CD8-positive, alpha-beta memory T cell (primary cell): ENCODE measurements around the gene TMPRSS15. TPM values are rescaled to one million over a fixed set of nuclear protein-coding genes. Genes with fewer than 3 reads are reported as not detected.

Experiments used
- CTCF ChIA-PET: fragments of 350-600 bp; sonication (Branson Sonifier 250); formaldehyde crosslinking; loops from one replicate; lab custom pipeline; 2021; ENCODE audit warnings: antibody characterized with exemption; lab: Charles Lee
- POLR2A ChIA-PET: fragments of 350-600 bp; sonication (Branson Sonifier 250); formaldehyde crosslinking; loops from one replicate; lab custom pipeline; 2021; ENCODE audit warnings: antibody characterized with exemption; lab: Charles Lee
- DNase-seq, 5 donors: peaks; one replicate each; pipeline versions ENCODE4 v3.0.0 to v3.0.0-alpha.2; 2020 to 2022; ENCODE audit warnings: mixed read lengths in 1 of 5
- H3K27ac ChIP-seq: one replicate; pipeline ENCODE4 v1.7.0; 2013; ENCODE audit warnings: low read depth, mild to moderate bottlenecking, low read length, moderate library complexity
- H3K27me3 ChIP-seq: 2 replicates; pipeline ENCODE4 v1.7.0; 2013; ENCODE audit warnings: low read length, mild to moderate bottlenecking; ENCODE audit not compliant: insufficient read depth, poor library complexity, severe bottlenecking
- H3K36me3 ChIP-seq: 2 replicates; pipeline ENCODE4 v1.7.0; 2013; ENCODE audit warnings: mild to moderate bottlenecking, low read length, moderate library complexity; ENCODE audit not compliant: insufficient read depth
- H3K4me1 ChIP-seq: 2 replicates; pipeline ENCODE4 v1.7.0; 2013; ENCODE audit warnings: mild to moderate bottlenecking, low read length, moderate library complexity; ENCODE audit not compliant: insufficient read depth
- H3K4me3 ChIP-seq: 2 replicates; pipeline ENCODE4 v1.7.0; 2013; ENCODE audit warnings: mild to moderate bottlenecking, low read length
- H3K9me3 ChIP-seq: 2 replicates; pipeline ENCODE4 v1.7.0; 2013; ENCODE audit warnings: mild to moderate bottlenecking, low read length
- H3K27ac Mint-ChIP-seq, 8 donors: one replicate each; pipeline ENCODE4 v1.8.0; 2020 to 2021; ENCODE audit warnings: mixed read lengths in 8 of 8, mild to moderate bottlenecking in 6 of 8, inconsistent platforms in 3 of 8, moderate library complexity in 3 of 8
- H3K27me3 Mint-ChIP-seq, 2 donors: one replicate each; pipeline ENCODE4 v1.8.0; 2020 to 2021; ENCODE audit warnings: mixed read lengths in 2 of 2, mild to moderate bottlenecking in 1 of 2, moderate library complexity in 1 of 2
- H3K36me3 Mint-ChIP-seq, 3 donors: one replicate each; pipeline ENCODE4 v1.8.0; 2020 to 2021; ENCODE audit warnings: mixed read lengths in 3 of 3, inconsistent platforms in 1 of 3, mild to moderate bottlenecking in 1 of 3
- H3K4me1 Mint-ChIP-seq, 3 donors: one replicate each; pipeline ENCODE4 v1.8.0; 2020 to 2021; ENCODE audit warnings: mixed read lengths in 3 of 3, inconsistent platforms in 1 of 3, mild to moderate bottlenecking in 1 of 3
- H3K4me3 Mint-ChIP-seq, 7 donors: one replicate each; pipeline ENCODE4 v1.8.0; 2020 to 2021; ENCODE audit warnings: mixed read lengths in 7 of 7, mild to moderate bottlenecking in 6 of 7, moderate library complexity in 4 of 7, inconsistent platforms in 2 of 7
- H3K9me3 Mint-ChIP-seq, 5 donors: one replicate each; pipeline ENCODE4 v1.8.0; 2020 to 2022; ENCODE audit warnings: mixed read lengths in 5 of 5, mild to moderate bottlenecking in 3 of 5, moderate library complexity in 2 of 5, inconsistent platforms in 1 of 5
- polyA plus RNA-seq: library from polyadenylated mRNA; unstranded; fragments of 300-500 nt; fragmentation: Illumina TruSeq; gene quantifications from one replicate; pipeline ENCODE4 v1.2.3, GENCODE V29; 2021
- total RNA-seq, 2 experiments: library from RNA; stranded (reverse); gene quantifications; one replicate each; pipeline ENCODE4 v1.2.3, GENCODE V29; 2021

The TMPRSS15 gene
- total and polyA plus RNA-seq, 3 experiments from 2014 or later: not detected

- CTCF ChIA-PET: interaction anchor here (1.0 to 1.6 kb wide), 2 partner anchors 9 to 211 kb away, joined by 3 to 4 read pairs; no protein-coding TSS in a partner anchor
- POLR2A ChIA-PET: no interaction called here
- Histone ChIP-seq H3K27ac (no peak overlapping the region), H3K4me1 (no peaks in the 10 kb centered on the region), H3K4me3 (no peak overlapping the region), H3K9me3 (no peaks in the 10 kb centered on the region), H3K27me3 (no peaks in the 10 kb centered on the region), H3K36me3 (no peaks in the 10 kb centered on the region)
- Mint-ChIP-seq H3K36me3 (no peaks in the 10 kb centered on the region), H3K27me3 (peaks cover 0 to 1% of the 10 kb centered on the region in 2 donors), H3K9me3 (peaks cover 0 to 5% (median 0%) of the 10 kb centered on the region in 5 donors), H3K27ac (no peak overlapping the region), H3K4me1 (no peaks in the 10 kb centered on the region), H3K4me3 (no peak overlapping the region)
- no peak for DNase-seq
Measured at GRCh38 chr21:18252256-18252655, 151.3 kb downstream of the TMPRSS15 start.

GRCh38 chr21:18251065-18251464 is 152.5 kb downstream of the TMPRSS15 start:
- POLR2A ChIA-PET: no interaction called here
- Mint-ChIP-seq H3K36me3 (peaks cover 0 to under 1% (median 0%) of the 10 kb centered on the region in 3 donors), H3K4me3 (no peak overlapping the region), H3K27me3 (peaks cover 1 to 4% of the 10 kb centered on the region in 2 donors), H3K27ac (no peak overlapping the region), H3K9me3 (peaks cover 0 to 5% (median under 1%) of the 10 kb centered on the region in 5 donors), H3K4me1 (no peaks in the 10 kb centered on the region)
- Histone ChIP-seq H3K9me3 (no peaks in the 10 kb centered on the region), H3K27ac (no peak overlapping the region), H3K4me3 (no peak overlapping the region), H3K27me3 (no peaks in the 10 kb centered on the region), H3K4me1 (no peaks in the 10 kb centered on the region), H3K36me3 (no peaks in the 10 kb centered on the region)
- no peak for DNase-seq
- CTCF ChIA-PET: no interaction called here

DNA sequence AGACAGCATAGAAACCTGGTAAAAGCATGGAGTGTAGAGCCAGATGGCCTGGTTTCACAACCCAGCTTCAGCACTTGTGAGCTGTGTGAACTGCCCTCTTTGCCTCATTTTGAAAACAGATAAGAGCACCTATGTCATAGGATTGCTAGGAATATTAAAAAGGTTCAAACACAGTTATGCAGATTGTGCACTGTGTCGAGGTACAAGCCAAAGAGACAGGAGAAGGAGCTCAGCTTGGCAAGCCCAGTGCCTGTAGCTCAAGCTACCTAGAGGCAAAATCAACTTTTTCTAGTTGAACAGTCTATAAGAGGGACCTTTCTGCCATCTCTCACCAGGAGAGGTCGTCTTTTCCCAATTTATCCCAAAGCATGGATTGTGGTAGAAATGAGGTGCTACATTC is 153.9 kb downstream of the TMPRSS15 start:
- H3K27me3 ChIP-seq: no peaks in the 10 kb centered on the region
- no peaks in the 10 kb centered on the region for H3K9me3 ChIP-seq
- H3K27ac Mint-ChIP-seq: no peak overlapping the region
- H3K27me3 Mint-ChIP-seq: peaks cover 1 to 9% of the 10 kb centered on the region in 2 donors
- no peaks in the 10 kb centered on the region for H3K4me1 ChIP-seq
- ChIA-PET POLR2A (no interaction called here), CTCF (no interaction called here)
- peaks cover 0 to 5% (median 3%) of the 10 kb centered on the region in 5 donors for H3K9me3 Mint-ChIP-seq
- H3K36me3 Mint-ChIP-seq: peaks cover 0 to 3% (median 0%) of the 10 kb centered on the region in 3 donors
- H3K36me3 ChIP-seq: no peaks in the 10 kb centered on the region
- no peak overlapping the region for H3K4me3 Mint-ChIP-seq
- no peak overlapping the region for H3K27ac ChIP-seq
- peaks cover 0 to 3% (median 0%) of the 10 kb centered on the region in 3 donors for H3K4me1 Mint-ChIP-seq
- no peak for DNase-seq
- H3K4me3 ChIP-seq: no peak overlapping the region

DNA sequence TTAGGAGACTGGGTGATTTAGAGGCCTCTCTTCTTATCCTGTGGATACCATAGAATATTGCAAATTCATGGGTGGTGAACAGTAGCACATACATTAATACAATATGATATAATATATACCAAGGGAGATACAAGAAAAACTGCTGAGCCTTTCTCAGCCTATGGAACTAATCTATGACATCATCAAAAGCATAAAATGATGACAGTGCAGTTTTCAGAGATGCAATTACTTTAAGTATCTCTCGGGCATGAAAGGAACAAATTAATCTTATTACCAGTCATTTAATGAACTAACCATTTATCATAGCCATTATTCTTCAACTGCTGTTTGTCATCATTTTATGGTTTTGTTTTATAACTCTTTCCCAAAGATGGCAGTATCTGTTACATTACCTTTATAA is 155.4 kb downstream of the TMPRSS15 start:
- CTCF ChIA-PET: no interaction called here
- Mint-ChIP-seq H3K36me3 (peaks cover 0 to 3% (median 0%) of the 10 kb centered on the region in 3 donors), H3K4me3 (no peak overlapping the region), H3K9me3 (peaks cover 0 to 10% (median 3%) of the 10 kb centered on the region in 5 donors), H3K4me1 (peaks cover 0 to 9% (median 0%) of the 10 kb centered on the region in 3 donors), H3K27ac (no peak overlapping the region), H3K27me3 (peaks cover 9 to 20% of the 10 kb centered on the region in 2 donors)
- no peak for DNase-seq
- H3K4me1 ChIP-seq: no peaks in the 10 kb centered on the region
- H3K27me3 ChIP-seq: no peaks in the 10 kb centered on the region
- no peak overlapping the region for H3K4me3 ChIP-seq
- POLR2A ChIA-PET: no interaction called here
- H3K27ac ChIP-seq: no peak overlapping the region
- no peaks in the 10 kb centered on the region for H3K9me3 ChIP-seq
- H3K36me3 ChIP-seq: no peaks in the 10 kb centered on the region

- peaks cover 0 to 9% (median 0%) of the 10 kb centered on the region in 3 donors for H3K4me1 Mint-ChIP-seq
- H3K4me3 ChIP-seq: no peak overlapping the region
- peaks cover 9 to 24% of the 10 kb centered on the region in 2 donors for H3K27me3 Mint-ChIP-seq
- no peak overlapping the region for H3K4me3 Mint-ChIP-seq
- POLR2A ChIA-PET: no interaction called here
- no peaks in the 10 kb centered on the region for H3K9me3 ChIP-seq
- no peak overlapping the region for H3K27ac Mint-ChIP-seq
- no peaks in the 10 kb centered on the region for H3K4me1 ChIP-seq
- no peak overlapping the region for H3K27ac ChIP-seq
- no peak for DNase-seq
- no peaks in the 10 kb centered on the region for H3K27me3 ChIP-seq
- CTCF ChIA-PET: no interaction called here
- no peaks in the 10 kb centered on the region for H3K36me3 ChIP-seq
- peaks cover 0 to 9% (median 3%) of the 10 kb centered on the region in 5 donors for H3K9me3 Mint-ChIP-seq
- H3K36me3 Mint-ChIP-seq: peaks cover 0 to 3% (median 0%) of the 10 kb centered on the region in 3 donors
Measured at GRCh38 chr21:18245464-18245967, 158.1 kb downstream of the TMPRSS15 start.

DNA sequence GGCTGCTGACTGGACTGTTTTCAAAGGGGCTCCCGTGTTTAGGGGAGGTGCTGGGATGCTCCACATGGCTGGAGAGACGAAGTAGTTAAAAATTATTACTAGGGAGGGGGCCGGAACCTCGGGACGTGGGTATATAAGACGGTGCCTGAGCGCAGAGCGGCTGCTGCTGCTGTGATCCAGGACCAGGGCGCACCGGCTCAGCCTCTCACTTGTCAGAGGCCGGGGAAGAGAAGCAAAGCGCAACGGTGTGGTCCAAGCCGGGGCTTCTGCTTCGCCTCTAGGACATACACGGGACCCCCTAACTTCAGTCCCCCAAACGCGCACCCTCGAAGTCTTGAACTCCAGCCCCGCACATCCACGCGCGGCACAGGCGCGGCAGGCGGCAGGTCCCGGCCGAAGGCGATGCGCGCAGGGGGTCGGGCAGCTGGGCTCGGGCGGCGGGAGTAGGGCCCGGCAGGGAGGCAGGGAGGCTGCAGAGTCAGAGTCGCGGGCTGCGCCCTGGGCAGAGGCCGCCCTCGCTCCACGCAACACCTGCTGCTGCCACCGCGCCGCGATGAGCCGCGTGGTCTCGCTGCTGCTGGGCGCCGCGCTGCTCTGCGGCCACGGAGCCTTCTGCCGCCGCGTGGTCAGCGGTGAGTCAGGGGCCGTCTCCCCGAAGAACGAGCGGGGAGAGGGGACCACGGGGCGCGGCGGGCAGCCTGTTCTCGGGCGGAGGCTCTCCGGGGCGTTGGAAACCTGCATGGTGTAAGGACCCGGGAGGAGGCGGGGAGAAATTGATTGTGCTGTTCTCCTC is 158.7 kb downstream of the TMPRSS15 start, which contains the start of gene CHODL:
CHODL (plus strand) TSS at position 163 of the 793 bp plus-strand sequence; CDS start at position 554, 391 bp downstream.
- Mint-ChIP-seq H3K4me3 (peak within 1 kb of the TSS in 1 of 7 donors; percentile 2), H3K9me3 (peaks cover 0 to 9% (median 3%) of the 10 kb centered on the region in 5 donors), H3K27ac (no peak within 1 kb of the TSS), H3K4me1 (peaks cover 0 to 9% (median 0%) of the 10 kb centered on the region in 3 donors), H3K36me3 (peaks cover 0 to 3% (median 0%) of the 10 kb centered on the region in 3 donors), H3K27me3 (peaks cover 9 to 24% of the 10 kb centered on the region in 2 donors)
- ChIA-PET CTCF (no interaction called here), POLR2A (no interaction called here)
- Histone ChIP-seq H3K9me3 (no peaks in the 10 kb centered on the region), H3K36me3 (no peaks in the 10 kb centered on the region), H3K4me1 (no peaks in the 10 kb centered on the region), H3K27me3 (no peaks in the 10 kb centered on the region), H3K27ac (no peak within 1 kb of the TSS), H3K4me3 (no peak within 1 kb of the TSS)
- DNase-seq: no peak

GRCh38 chr21:18235545-18235944 is 168.0 kb downstream of the TMPRSS15 start:
- Histone ChIP-seq H3K27ac (no peak overlapping the region), H3K4me3 (no peak overlapping the region), H3K4me1 (no peaks in the 10 kb centered on the region), H3K9me3 (no peaks in the 10 kb centered on the region), H3K36me3 (no peaks in the 10 kb centered on the region), H3K27me3 (no peaks in the 10 kb centered on the region)
- no peaks in the 10 kb centered on the region for H3K4me1 Mint-ChIP-seq
- no peak overlapping the region for H3K27ac Mint-ChIP-seq
- no peaks in the 10 kb centered on the region for H3K36me3 Mint-ChIP-seq
- DNase-seq: no peak
- peaks cover 0 to 23% (median 8%) of the 10 kb centered on the region in 5 donors for H3K9me3 Mint-ChIP-seq
- ChIA-PET POLR2A (no interaction called here), CTCF (no interaction called here)
- H3K27me3 Mint-ChIP-seq: no peaks in the 10 kb centered on the region
- no peak overlapping the region for H3K4me3 Mint-ChIP-seq

DNA sequence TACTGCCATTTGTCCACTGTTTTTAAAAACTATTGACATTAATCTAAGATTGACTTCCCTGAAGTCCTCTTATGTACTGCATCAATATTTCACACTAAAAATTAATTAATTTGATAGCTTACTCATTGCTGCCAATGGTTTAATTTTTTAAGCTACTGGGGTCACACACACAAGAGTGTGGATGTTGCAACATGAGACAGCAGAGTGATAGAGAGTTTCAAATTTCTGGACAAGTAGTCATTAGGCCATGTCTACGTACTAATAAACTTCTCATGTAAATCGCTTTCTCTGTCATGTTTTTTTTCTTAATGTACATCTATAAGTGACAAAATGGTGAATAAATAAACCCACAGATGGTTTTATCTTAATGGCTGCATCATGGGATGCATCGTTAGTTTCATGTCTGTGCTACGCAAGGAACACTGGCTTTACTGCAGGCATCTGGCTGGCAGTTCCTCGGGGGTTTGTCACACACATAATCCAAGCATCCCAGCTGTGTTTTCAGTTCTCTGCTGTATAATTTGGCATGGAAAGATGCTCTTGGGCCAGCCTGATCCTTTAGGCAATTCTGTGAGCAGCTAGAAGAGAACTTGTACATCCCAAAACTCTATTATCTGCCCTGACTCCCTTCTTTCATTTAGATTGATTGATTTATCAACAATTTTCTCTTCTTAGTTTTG is 175.4 kb downstream of the TMPRSS15 start:
- Histone ChIP-seq H3K27ac (no peak overlapping the region), H3K36me3 (no peaks in the 10 kb centered on the region), H3K9me3 (no peaks in the 10 kb centered on the region), H3K4me1 (no peaks in the 10 kb centered on the region), H3K4me3 (no peak overlapping the region), H3K27me3 (no peaks in the 10 kb centered on the region)
- Mint-ChIP-seq H3K27ac (no peak overlapping the region), H3K27me3 (no peaks in the 10 kb centered on the region), H3K4me1 (no peaks in the 10 kb centered on the region), H3K4me3 (no peak overlapping the region), H3K36me3 (no peaks in the 10 kb centered on the region), H3K9me3 (peaks cover 0 to 4% (median 3%) of the 10 kb centered on the region in 5 donors)
- CTCF ChIA-PET: no interaction called here
- no peak for DNase-seq
- POLR2A ChIA-PET: no interaction called here
